Measurements from ENCODE around the gene BUD31. TPM values are rescaled to one million over a fixed set of nuclear protein-coding genes. Genes with fewer than 3 reads are reported as not detected.

Gene BUD31
- total RNA-seq, 1 experiment from 2014 or later: 154 TPM

GRCh38 chr7:99408379-99409191 is at the start of gene BUD31, which contains the start of gene PDAP1 (continued):
- TF ChIP-seq REST (IDR thresholded peaks at IDR 0.05; ENCODE audit: low read depth) (no peak), EGR1 (IDR thresholded peaks at IDR 0.05; ENCODE audit: low read depth) (no peak), CBX3 (IDR thresholded peaks at IDR 0.05; ENCODE audit: low read depth) (no peak), EZH2phosphoT487 (IDR thresholded peaks at IDR 0.05; ENCODE audit: borderline replicate concordance) (no peak)

GRCh38 chr7:99359465-99360154 is 49.2 kb upstream of the BUD31 start:
- H3K4me2 ChIP-seq (ENCODE audit: low read length): no peak overlapping the region
- no peak overlapping the region for H2AFZ ChIP-seq (ENCODE audit: low read depth, low read length, poor library complexity, severe bottlenecking)
- no peaks in the 10 kb centered on the region for H4K20me1 ChIP-seq (ENCODE audit: insufficient read depth)
- ChIA-PET CTCF (no interaction called here), RAD21 (ENCODE audit: low non-redundant PET in 1 of 2, low total read pairs in 2 of 2, uncharacterized antibody in 2 of 2, unreplicated experiment in 2 of 2) (no interaction called here), POLR2A (no interaction called here)
- H3K27me3 ChIP-seq (ENCODE audit: insufficient read depth, low read length): no peaks in the 10 kb centered on the region
- H3K9ac ChIP-seq (ENCODE audit: low read length): no peak overlapping the region
- H3K9me2 ChIP-seq (ENCODE audit: insufficient read depth): no peaks in the 10 kb centered on the region
- intact Hi-C loops (cut with micrococcal nuclease): no loop called here
- no peaks in the 10 kb centered on the region for H3K9me3 ChIP-seq (ENCODE audit: control insufficient read depth in 1 of 2, insufficient read depth in 1 of 2, low read depth in 1 of 2, low read length in 2 of 2)
- no TSS peak for BruUV-seq (replicated peaks)
- no peak overlapping the region for H3K4me3 ChIP-seq (replicated peaks in 1 of 2; ENCODE audit: low read depth in 1 of 2, low read length in 2 of 2)
- H3K4me1 ChIP-seq (ENCODE audit: control insufficient read depth in 1 of 2, insufficient read depth in 2 of 2, low read length in 2 of 2): no peaks in the 10 kb centered on the region
- no peak for TF ChIP-seq ZFX (IDR thresholded peaks at IDR 0.05)
- no peak for TF ChIP-seq JUND (IDR thresholded peaks at IDR 0.05)
- no peaks in the 10 kb centered on the region for H3K79me2 ChIP-seq (ENCODE audit: insufficient read depth, low read length)
- H3K36me3 ChIP-seq (ENCODE audit: control insufficient read depth in 1 of 2, insufficient read depth in 2 of 2, low read length in 2 of 2): peaks cover 23 to 35% of the 10 kb centered on the region in 2 experiments; a peak in 3 of 4 replicates
- no peak for ATAC-seq
- no peak overlapping the region for H3K27ac ChIP-seq (ENCODE audit: low read depth, low read length)
- no peak for DNase-seq (ENCODE audit: low read depth, low spot score)

Measured in HCT116 (cell line).